ENCODE results near the gene ITPR1. TPM values are rescaled to one million over a fixed set of nuclear protein-coding genes. Genes with fewer than 3 reads are reported as not detected.

Gene ITPR1
- total and polyA plus RNA-seq, 2 of the 4 experiments (the other 2 are of a cell fraction): 1.8 to 5.7 TPM

DNA sequence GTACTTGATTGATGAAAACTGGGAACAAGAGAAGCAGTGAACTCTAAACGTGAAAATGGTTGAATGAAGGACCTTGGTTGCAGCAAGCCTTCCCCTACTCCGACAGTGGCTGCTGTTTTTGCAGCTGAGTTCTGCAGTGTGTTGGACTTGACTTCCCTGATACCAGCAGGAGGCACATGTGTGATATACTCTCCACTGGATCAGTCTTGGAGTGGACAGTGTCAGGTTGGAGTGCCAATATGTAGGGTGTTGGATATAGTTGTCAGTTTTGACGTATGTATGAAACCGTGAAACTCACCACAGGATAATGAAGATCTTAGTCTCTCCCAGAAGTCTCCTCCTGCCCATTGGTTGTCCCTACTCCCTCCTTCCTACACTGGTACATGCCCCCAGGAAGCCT lies 106.5 kb downstream of the ITPR1 start:
- in situ Hi-C loops (cut with MboI; ENCODE audit: low sequenced_read_pairs) (no loop called here), intact Hi-C loops (cut with micrococcal nuclease) (no loop called here), dilution Hi-C loops (cut with HindIII; ENCODE audit: low sequenced_read_pairs, unreplicated experiment) (no loop called here)
- no peak overlapping the region for H2AFZ ChIP-seq (replicated peaks; ENCODE audit: low read length, poor library complexity)
- no peak overlapping the region for H2BK120ac ChIP-seq (ENCODE audit: low read depth, low read length)
- no peaks in the 10 kb centered on the region for H3K9me1 ChIP-seq (ENCODE audit: insufficient read depth, low read length)
- BruUV-seq (replicated peaks): no TSS peak
- no peak overlapping the region for H3K4ac ChIP-seq (ENCODE audit: low read depth, low read length)
- ChIA-PET POLR2A (ENCODE audit: unreplicated experiment) (no interaction called here), CTCF (no interaction called here)
- no peaks in the 10 kb centered on the region for H3K27me3 ChIP-seq (ENCODE audit: control insufficient read depth, insufficient read depth, low read length)
- H2BK15ac ChIP-seq (ENCODE audit: low read depth, low read length): no peak overlapping the region
- no peak overlapping the region for H2BK20ac ChIP-seq (ENCODE audit: low read depth, low read length)
- no peak overlapping the region for H4K5ac ChIP-seq (ENCODE audit: low read depth, low read length)
- no peak for TF ChIP-seq NFE2L2 (IDR thresholded peaks at IDR 0.05; ENCODE audit: low read depth, low read length)
- TF ChIP-seq RCOR1 (IDR thresholded peaks at IDR 0.05; ENCODE audit: insufficient replicate concordance, low read length): no peak
- TF ChIP-seq FOS (IDR thresholded peaks at IDR 0.05; ENCODE audit: low read depth, low read length): no peak
- TF ChIP-seq MAZ (IDR thresholded peaks at IDR 0.05; ENCODE audit: borderline replicate concordance, low read depth, low read length): no peak
- TF ChIP-seq, protein P1, sequence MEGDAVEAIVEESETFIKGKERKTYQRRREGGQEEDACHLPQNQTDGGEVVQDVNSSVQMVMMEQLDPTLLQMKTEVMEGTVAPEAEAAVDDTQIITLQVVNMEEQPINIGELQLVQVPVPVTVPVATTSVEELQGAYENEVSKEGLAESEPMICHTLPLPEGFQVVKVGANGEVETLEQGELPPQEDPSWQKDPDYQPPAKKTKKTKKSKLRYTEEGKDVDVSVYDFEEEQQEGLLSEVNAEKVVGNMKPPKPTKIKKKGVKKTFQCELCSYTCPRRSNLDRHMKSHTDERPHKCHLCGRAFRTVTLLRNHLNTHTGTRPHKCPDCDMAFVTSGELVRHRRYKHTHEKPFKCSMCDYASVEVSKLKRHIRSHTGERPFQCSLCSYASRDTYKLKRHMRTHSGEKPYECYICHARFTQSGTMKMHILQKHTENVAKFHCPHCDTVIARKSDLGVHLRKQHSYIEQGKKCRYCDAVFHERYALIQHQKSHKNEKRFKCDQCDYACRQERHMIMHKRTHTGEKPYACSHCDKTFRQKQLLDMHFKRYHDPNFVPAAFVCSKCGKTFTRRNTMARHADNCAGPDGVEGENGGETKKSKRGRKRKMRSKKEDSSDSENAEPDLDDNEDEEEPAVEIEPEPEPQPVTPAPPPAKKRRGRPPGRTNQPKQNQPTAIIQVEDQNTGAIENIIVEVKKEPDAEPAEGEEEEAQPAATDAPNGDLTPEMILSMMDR (conservative IDR thresholded peaks at IDR 0.05; ENCODE audit: low read depth, low read length): no peak
- H3K56ac ChIP-seq (ENCODE audit: extremely low read depth, insufficient read depth, low read length): no peak overlapping the region
- H2BK5ac ChIP-seq (ENCODE audit: low read depth, low read length, poor library complexity, severe bottlenecking): no peak overlapping the region
- H3K4me3 ChIP-seq (ENCODE audit: insufficient read depth, low read depth, low read length): no peak overlapping the region
- H4K91ac ChIP-seq (ENCODE audit: insufficient read depth, low read depth, low read length): no peak overlapping the region
- H4K8ac ChIP-seq (ENCODE audit: low read depth in 2 of 2, low read length in 2 of 2): no peak overlapping the region
- DNase-seq (no peak), ATAC-seq (ENCODE audit: low read depth) (no peak)
- 79% methylated on average over 2 of the region's 4 CpGs; no CpG with 5 or more reads in 1 of the 2 experiments for WGBS, 2 experiments (ENCODE audit: extremely low coverage in 2 of 2, insufficient read length in 1 of 2)
- H3K4me2 ChIP-seq (ENCODE audit: low read depth, low read length): no peak overlapping the region
- H4K20me1 ChIP-seq (ENCODE audit: insufficient read depth, low read length): no peaks in the 10 kb centered on the region
- H2AK5ac ChIP-seq (ENCODE audit: low read depth, low read length): no peak overlapping the region
- H2AK9ac ChIP-seq (replicated peaks; ENCODE audit: low read depth, low read length, poor library complexity): no peak overlapping the region
- H3K27ac ChIP-seq (ENCODE audit: insufficient read depth, low read length): no peak overlapping the region
- no peak overlapping the region for H3K18ac ChIP-seq (ENCODE audit: low read depth, low read length)
- no peaks in the 10 kb centered on the region for H3K36me3 ChIP-seq (ENCODE audit: control insufficient read depth, insufficient read depth, low read length)
- no peaks in the 10 kb centered on the region for H3K79me1 ChIP-seq (ENCODE audit: low read depth in 1 of 2, low read length in 2 of 2)
- no peaks in the 10 kb centered on the region; the same call in 1 of the 2 replicates for H3K4me1 ChIP-seq (ENCODE audit: control insufficient read depth, insufficient read depth, low read length)
- no peak overlapping the region for H3K14ac ChIP-seq (replicated peaks; ENCODE audit: low read depth, low read length)
- H3K9me3 ChIP-seq (ENCODE audit: control insufficient read depth, insufficient read depth, low read length): no peaks in the 10 kb centered on the region
- no peak overlapping the region for H3K23ac ChIP-seq (ENCODE audit: low read depth, low read length)
- H3K9ac ChIP-seq (ENCODE audit: low read depth, low read length): no peak overlapping the region
